Measurements from ENCODE around the gene EXD2. TPM values are rescaled to one million over a fixed set of nuclear protein-coding genes. Genes with fewer than 3 reads are reported as not detected.

Gene EXD2
- total RNA-seq, 1 donor from 2014 or later, result 16.5 TPM

GRCh38 chr14:69151458-69152180 is 39.7 kb upstream of the EXD2 start:
- peaks cover 63% of the 10 kb centered on the region for H3K4me1 ChIP-seq
- TF ChIP-seq, protein P1, sequence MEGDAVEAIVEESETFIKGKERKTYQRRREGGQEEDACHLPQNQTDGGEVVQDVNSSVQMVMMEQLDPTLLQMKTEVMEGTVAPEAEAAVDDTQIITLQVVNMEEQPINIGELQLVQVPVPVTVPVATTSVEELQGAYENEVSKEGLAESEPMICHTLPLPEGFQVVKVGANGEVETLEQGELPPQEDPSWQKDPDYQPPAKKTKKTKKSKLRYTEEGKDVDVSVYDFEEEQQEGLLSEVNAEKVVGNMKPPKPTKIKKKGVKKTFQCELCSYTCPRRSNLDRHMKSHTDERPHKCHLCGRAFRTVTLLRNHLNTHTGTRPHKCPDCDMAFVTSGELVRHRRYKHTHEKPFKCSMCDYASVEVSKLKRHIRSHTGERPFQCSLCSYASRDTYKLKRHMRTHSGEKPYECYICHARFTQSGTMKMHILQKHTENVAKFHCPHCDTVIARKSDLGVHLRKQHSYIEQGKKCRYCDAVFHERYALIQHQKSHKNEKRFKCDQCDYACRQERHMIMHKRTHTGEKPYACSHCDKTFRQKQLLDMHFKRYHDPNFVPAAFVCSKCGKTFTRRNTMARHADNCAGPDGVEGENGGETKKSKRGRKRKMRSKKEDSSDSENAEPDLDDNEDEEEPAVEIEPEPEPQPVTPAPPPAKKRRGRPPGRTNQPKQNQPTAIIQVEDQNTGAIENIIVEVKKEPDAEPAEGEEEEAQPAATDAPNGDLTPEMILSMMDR (IDR thresholded peaks at IDR 0.05; ENCODE audit: borderline replicate concordance), result peak; percentile 66
- intact Hi-C loops (cut with micrococcal nuclease), result no loop called here

DNA sequence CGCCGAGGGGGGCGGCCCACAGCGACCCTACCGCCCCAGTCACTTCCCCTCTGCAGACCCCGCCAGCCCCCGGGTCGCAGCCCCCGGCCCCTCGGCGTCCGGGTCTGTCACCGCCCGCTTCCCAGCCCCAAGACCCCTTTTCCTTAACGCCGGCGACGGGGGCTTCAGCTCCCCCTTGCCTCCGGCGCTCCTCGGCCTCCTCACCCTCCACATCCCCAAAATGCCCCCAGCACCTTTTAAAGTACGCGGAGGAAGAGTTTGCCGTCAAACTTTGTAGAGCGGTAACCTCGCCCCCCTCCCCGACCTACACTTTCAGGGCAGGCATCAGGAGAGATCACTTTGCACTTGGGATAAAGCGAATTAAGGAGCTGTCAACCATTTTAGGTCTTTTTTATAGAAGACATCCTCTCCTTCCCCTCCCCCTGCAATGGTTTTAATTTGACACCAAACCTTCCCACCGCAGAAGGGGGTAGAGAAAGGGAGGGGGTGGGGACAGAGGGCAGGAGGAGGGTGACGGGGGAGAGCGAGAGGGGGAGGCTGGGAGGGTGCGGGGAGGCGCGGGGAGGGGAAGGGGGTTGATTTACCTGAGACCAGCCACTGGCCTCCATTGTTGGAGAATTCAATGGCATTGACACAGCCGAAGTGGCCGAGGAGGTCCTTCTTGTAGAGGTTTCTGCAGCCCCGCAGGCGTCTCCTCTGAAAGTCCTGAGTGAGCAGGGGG is 39.0 kb upstream of the EXD2 start:
- DNase-seq, result no peak
- Histone ChIP-seq H3K4me1 (peaks cover 57% of the 10 kb centered on the region), H3K9me3 (replicated peaks) (no peaks in the 10 kb centered on the region), H3K4me3 (peak overlapping the region; percentile 94), H3K27me3 (ENCODE audit: low read depth) (no peaks in the 10 kb centered on the region), H3K27ac (replicated peaks) (peak overlapping the region; percentile 96), H3K36me3 (peaks cover 13% of the 10 kb centered on the region)
- intact Hi-C loops (cut with micrococcal nuclease), result no loop called here
- TF ChIP-seq, protein P1 (IDR thresholded peaks at IDR 0.05; ENCODE audit: borderline replicate concordance), result no peak

More at GRCh38 chr14:69151458-69152180, 39.7 kb upstream of the EXD2 start:
- Histone ChIP-seq H3K4me3 (peak overlapping the region; percentile 94), H3K27ac (replicated peaks) (peak overlapping the region; percentile 96), H3K36me3 (peaks cover 13% of the 10 kb centered on the region), H3K27me3 (ENCODE audit: low read depth) (no peaks in the 10 kb centered on the region), H3K9me3 (replicated peaks) (no peaks in the 10 kb centered on the region)
- peak; percentile 69 for DNase-seq

DNA sequence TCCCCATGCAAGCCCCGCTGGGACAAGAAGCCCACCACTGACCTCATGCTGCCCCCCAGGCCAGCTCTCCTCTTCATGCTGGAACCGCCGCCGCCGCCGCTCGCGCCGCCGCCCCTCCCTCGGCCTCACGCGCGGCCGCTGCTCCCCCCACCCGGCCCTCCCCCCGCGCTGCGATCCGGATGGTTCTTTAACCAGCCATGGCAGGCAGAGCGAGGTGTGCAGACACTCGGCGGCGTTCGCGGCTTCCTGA is 38.5 kb upstream of the EXD2 start, which contains the start of gene DCAF5:
Gene DCAF5, minus strand, starts transcription at position 218 of the 250 bp plus-strand sequence. Its CDS starts 141 bp downstream, at position 77.
- H3K4me3 ChIP-seq, result peak within 1 kb of the TSS; percentile 94
- TF ChIP-seq, protein P1 (IDR thresholded peaks at IDR 0.05; ENCODE audit: borderline replicate concordance), result no peak
- intact Hi-C loops (cut with micrococcal nuclease), result no loop called here

GRCh38 chr14:69153152-69153872 is 38.0 kb upstream of the EXD2 start:
- no peaks in the 10 kb centered on the region for H3K27me3 ChIP-seq (ENCODE audit: low read depth)
- H3K27ac ChIP-seq (replicated peaks), result peak overlapping the region; percentile 96
- intact Hi-C loops (cut with micrococcal nuclease), result no loop called here
- H3K4me1 ChIP-seq, result peaks cover 52% of the 10 kb centered on the region
- peaks cover 9% of the 10 kb centered on the region for H3K36me3 ChIP-seq
- no peak for DNase-seq
- TF ChIP-seq, protein P1 (IDR thresholded peaks at IDR 0.05; ENCODE audit: borderline replicate concordance), result no peak
- H3K9me3 ChIP-seq (replicated peaks), result no peaks in the 10 kb centered on the region
- peak overlapping the region; percentile 94 for H3K4me3 ChIP-seq

More for the DNA sequence above, 38.5 kb upstream of the EXD2 start, which contains the start of gene DCAF5:
- H3K9me3 ChIP-seq (replicated peaks), result no peaks in the 10 kb centered on the region
- H3K27me3 ChIP-seq (ENCODE audit: low read depth), result no peaks in the 10 kb centered on the region
- DNase-seq, result peak; percentile 94
- peaks cover 13% of the 10 kb centered on the region for H3K36me3 ChIP-seq
- peaks cover 53% of the 10 kb centered on the region for H3K4me1 ChIP-seq
- peak within 1 kb of the TSS; percentile 96 for H3K27ac ChIP-seq (replicated peaks)

DNA sequence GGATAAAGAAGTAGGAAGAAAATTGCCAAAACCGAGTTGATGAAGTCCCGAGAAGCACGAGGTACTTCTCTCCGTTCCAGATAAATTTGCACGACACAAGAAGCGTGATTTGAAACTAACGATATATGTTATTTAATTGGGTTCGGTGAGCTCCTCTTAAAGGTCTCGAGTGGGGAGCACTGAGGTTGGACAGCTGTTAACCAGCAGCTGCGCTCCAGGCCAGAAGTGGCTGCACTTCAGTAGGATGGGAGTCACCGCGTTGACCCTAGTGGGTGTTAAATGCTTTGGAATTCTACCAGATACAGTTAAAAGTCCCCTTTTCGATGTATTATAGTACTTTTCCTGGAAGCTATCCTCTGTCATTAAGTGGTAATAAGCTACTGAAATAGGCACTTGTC is 37.4 kb upstream of the EXD2 start:
- Histone ChIP-seq H3K27me3 (ENCODE audit: low read depth) (no peaks in the 10 kb centered on the region), H3K36me3 (peaks cover 5% of the 10 kb centered on the region), H3K4me1 (peaks cover 52% of the 10 kb centered on the region), H3K27ac (replicated peaks) (peak overlapping the region; percentile 96), H3K4me3 (peak overlapping the region; percentile 94), H3K9me3 (replicated peaks) (no peaks in the 10 kb centered on the region)
- intact Hi-C loops (cut with micrococcal nuclease), result no loop called here
- DNase-seq, result peak; percentile 24
- TF ChIP-seq, protein P1 (IDR thresholded peaks at IDR 0.05; ENCODE audit: borderline replicate concordance), result no peak

Measured in left ventricle myocardium inferior (tissue), 1 donor.